Endothelial cell of umbilical vein (primary cell): ENCODE data around the gene IGFBP1.

Experiments
- CTCF ChIP-seq, 2 donors: IDR thresholded peaks; 1 replicate in 1 of 2; 2 replicates in 1 of 2; pipeline ENCODE4 v1.5.1; 2011; ENCODE audit warnings: low read length in 2 of 2, mild to moderate bottlenecking in 2 of 2, moderate library complexity in 2 of 2, control low read depth in 1 of 2, inconsistent platforms in 1 of 2, low read depth in 1 of 2; ENCODE audit not compliant: insufficient read depth in 1 of 2; ENCODE audit errors: extremely low read depth in 1 of 2
- EZH2 ChIP-seq: IDR thresholded peaks from 2 replicates; pipeline ENCODE4 v1.6.1; 2012; ENCODE audit warnings: borderline replicate concordance, low read depth, mild to moderate bottlenecking, moderate library complexity, low read length, inconsistent platforms; ENCODE audit not compliant: severe bottlenecking

GRCh38 chr7:45898222-45898621 is 9.9 kb downstream of the IGFBP1 start:
- TF ChIP-seq EZH2: no peak
- TF ChIP-seq CTCF (IDR thresholded peaks at IDR 0.05; ENCODE audit: extremely low read depth in 1 of 2, insufficient read depth in 1 of 2, low read depth in 1 of 2, low read length in 2 of 2): no peak
